ENCODE measurements around the gene FAM234A.
A peak's percentile ranks its signal among the peaks of the same experiment; 100 is the strongest.
"Not testable (repeated sequence)": the region's sequence is repeated elsewhere in the genome, so short reads cannot be mapped to it uniquely, and the experiment has no call there.

Gene FAM234A, protein sequence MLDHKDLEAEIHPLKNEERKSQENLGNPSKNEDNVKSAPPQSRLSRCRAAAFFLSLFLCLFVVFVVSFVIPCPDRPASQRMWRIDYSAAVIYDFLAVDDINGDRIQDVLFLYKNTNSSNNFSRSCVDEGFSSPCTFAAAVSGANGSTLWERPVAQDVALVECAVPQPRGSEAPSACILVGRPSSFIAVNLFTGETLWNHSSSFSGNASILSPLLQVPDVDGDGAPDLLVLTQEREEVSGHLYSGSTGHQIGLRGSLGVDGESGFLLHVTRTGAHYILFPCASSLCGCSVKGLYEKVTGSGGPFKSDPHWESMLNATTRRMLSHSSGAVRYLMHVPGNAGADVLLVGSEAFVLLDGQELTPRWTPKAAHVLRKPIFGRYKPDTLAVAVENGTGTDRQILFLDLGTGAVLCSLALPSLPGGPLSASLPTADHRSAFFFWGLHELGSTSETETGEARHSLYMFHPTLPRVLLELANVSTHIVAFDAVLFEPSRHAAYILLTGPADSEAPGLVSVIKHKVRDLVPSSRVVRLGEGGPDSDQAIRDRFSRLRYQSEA

DNA sequence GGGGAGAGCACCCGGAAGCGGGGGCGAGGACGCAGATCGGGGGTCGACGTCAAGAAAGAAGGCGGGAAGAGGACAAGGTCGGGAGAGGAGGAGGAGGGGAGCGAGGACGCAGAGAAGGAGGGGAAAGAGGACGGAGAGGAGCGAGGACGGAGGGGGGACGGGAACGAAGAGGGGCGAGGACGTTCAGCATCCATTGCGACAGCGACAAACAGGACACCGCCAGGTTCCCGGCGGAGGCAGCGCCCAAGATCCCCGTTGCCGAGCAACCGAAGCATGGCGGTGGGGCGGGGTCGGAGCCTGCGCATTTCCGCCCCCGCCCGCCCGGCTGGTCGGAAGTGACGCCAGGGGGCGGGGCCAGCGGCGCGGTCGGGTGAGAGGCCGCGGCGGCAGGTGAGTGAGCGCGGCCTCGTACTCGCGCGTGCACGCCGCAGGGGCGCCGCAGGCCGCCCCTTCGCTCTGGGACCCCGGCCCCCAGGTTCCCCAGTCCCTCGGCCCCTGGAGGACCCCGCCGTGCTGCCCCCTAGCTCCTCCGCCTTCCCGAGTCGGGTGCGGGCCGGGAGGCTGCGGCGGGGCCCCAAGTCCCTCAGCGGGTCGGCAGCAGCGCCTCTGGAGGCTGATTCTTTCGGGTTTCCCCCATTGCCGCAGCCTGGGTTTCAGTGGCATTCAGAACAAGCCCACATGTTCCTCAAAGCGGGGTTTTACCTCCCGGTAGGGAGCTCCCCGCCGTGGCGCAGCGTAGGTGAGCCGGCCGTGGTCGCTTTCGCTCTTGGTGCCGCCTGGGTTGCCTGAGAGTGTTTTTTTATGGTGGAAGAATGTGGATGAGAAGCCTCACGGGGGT lies at the start of gene FAM234A:
Gene FAM234A (plus strand): TSS at position 354 of the 838 bp plus-strand sequence. CDS start 19,593 bp downstream, outside the sequence.
- peak; percentile 93 for DNase-seq (ENCODE audit: low spot score)

DNA sequence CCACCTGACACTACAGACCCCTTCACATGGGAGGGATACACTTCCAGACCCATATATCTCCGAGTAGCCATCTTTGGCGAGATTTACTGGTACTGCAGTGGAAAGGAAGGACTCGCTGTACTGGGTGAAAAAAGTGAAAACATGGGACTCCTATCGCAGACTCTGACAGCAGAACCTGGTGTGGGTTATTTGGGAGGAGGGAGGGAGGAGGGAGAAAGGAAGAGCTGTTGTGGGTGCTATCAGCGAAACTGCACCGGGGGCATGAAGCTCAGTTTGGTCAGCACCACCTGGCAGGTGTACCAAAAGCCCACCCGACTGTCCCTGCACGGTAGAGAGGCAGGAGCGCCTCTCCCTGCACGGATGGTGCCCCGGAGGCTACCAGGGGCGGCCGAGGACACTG lies 49.4 kb upstream of the FAM234A start:
- no peak for DNase-seq (ENCODE audit: low spot score)

DNA sequence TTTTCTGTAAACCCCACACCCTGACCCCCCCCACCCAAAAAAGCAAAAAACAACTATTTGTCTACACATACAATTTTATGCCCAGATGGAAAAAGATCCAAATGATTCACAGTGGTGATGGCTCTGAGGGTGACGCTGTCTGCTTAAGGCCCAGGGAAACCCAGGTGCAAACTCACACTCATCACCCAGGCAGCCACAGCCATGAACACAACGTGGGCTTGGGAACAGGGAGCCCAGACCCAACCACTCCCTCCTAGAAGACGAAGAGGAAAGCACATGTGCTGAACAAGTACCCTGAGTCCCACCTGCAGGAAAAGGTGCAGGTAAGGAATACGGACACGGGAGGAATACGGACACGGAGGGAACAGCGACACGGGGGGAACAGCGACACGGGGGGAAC lies 48.9 kb upstream of the FAM234A start:
- DNase-seq (ENCODE audit: low spot score), result no peak

DNA sequence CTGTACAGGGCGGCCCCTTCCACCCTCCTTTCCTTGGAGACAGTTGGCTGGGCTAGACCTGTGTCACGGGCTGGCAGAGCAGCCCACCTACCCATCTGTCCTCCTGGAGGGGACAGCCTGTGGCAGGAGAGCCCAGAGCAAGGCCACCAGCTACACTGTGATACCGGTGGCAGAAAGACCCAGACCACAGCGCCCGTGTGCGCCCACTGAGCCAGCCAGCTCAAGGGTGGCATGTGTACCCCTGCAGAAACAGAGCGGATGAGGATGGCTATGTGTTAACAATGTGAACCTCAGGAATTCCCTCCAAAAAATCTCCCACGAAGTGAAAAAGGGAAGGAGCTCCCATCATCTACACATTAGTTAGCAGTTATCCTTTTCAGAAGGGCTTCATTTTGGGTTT lies 47.3 kb upstream of the FAM234A start:
- DNase-seq (ENCODE audit: low spot score), result no peak

DNA sequence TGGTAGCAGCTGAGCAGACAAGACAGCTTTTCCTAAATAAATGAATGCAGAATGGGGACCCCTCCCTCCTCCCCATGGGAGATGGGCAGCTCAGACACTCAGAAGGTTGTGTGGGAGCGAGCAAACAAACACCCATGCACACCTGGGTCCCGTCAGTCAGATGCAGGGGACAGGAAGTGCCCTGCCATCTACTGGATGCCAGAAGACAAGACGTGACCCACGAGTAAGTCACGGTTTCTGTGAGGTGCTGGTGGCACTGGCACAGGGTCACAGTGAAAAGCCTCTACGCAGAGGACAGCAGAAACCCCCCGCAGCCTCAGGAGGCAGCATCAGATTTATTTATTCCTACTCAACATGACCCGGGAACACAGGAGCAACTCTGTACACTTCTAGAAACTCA lies 45.9 kb upstream of the FAM234A start:
- DNase-seq (ENCODE audit: low spot score), result no peak

DNA sequence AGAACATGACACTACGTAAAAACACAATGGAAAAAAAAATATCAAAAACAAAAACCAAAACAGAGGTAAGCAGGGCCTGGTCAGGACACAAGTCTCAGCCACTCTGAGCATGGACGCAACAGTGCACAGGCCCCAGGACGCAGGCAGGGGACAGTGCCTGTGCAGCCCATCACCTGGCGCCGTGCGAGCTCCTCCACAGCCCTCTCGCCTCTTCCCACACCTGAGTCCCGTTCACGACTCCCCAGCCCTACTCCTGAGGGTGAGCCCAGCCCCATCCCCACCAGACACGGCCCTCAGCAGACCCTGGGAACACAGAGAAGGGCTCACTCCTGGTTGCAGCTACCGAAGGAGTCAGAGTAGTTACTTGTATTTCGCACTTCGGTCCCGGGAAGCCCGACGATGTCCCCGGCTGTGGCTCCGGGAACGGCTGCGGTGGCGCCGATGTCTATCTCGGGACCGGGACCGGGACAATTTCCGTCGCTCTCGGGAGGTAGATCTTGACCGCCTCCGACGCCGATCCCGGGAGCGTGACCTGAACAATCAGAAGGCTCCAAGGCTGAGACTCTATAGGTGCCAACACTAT lies 44.9 kb upstream of the FAM234A start:
- DNase-seq (ENCODE audit: low spot score), result no peak

DNA sequence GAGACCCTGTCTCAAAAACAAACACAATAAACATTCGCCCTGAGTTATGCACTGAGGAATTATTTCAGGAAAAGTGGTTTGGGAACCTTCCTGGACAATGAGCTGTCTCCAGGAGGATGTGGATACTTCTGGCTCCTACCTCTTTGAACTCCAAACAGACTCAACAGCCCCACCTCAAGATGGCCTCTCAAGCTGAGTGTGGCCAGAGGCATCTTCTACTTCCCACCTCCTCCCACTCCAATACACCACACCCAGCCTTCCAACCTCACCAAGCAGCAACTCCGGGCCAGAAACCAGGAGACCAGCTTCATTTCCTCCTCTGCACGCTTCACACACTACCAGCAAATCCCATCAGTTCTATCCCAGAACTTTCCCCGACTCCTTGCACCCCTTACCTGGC lies 42.8 kb upstream of the FAM234A start:
- no peak for DNase-seq (ENCODE audit: low spot score)

DNA sequence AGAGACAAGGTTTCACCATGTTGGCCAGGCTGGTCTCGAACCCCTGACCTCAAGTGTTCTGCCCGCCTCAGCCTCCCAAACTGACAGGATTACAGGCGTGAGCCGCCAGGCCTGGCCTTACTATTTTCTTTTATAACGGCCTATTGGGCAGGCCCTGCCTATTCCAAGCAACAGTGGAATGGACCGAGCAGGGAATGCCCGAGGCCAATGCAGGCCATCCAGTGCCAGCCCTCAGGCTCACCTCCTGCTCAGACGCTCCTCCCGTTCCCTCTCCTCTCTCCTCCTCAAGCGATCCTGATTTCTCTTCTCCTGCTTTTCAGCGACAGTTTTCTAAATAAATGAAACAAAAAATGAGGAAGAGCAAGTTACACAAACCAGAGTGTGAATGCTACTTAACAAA lies 41.9 kb upstream of the FAM234A start:
- no peak for DNase-seq (ENCODE audit: low spot score)

DNA sequence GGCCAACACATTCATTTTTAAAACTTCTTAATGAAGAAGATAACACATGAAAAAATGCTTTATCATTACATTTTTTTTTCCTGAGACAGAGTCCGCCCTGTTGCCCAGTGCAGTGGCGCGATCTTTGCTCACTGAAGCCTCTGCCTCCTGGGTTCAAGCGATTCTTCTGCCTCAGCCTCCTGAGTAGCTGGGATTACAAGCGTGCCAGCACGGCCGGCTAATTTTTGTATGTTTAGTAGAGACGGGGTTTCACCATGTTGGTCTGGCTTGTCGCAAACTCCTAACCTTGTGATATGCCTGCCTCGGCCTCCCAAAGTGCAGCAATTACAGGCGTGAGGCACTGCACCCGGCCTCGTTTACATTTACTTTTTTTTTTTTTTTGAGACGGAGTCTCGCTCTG lies 41.2 kb upstream of the FAM234A start:
- DNase-seq (ENCODE audit: low spot score), result no peak

DNA sequence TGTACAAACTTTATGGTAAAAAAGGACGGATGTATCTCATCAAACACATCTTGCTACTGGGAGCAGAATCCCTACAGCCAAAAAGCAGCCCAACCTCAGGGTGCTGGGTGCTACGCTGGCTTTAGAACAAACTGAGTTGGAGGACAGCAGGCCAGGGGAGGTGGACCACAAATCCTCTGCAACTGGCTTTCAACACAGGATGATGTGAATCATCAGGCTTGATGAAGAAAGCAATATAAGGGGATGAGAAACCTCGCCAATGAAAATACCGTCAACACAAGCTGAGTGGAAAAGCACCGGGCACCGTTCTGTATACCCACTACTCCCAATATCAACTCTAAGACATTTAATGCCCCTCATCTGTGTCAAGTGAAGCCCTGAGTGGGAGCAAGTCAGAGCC lies 40.1 kb upstream of the FAM234A start:
- no peak for DNase-seq (ENCODE audit: low spot score)

DNA sequence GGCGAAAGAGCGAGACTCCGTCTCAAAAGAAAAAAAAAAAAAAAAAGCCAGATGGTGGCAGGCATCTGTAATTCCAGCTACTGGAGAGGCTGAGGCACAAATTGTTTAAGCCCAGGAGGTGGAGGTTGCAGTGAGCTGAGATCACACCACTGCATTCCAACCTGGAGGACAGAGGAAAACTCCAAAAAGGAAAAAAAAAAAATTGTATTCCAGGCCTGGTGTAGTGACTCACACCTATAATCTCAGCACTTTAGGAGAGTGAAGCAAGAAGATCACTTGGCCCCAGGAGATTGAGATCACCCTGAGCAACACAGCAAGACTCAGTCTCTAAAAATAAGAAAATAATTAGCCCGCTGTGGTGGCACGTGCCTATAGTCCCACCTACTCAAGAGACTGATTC lies 34.2 kb upstream of the FAM234A start:
- DNase-seq (ENCODE audit: low spot score), result no peak

DNA sequence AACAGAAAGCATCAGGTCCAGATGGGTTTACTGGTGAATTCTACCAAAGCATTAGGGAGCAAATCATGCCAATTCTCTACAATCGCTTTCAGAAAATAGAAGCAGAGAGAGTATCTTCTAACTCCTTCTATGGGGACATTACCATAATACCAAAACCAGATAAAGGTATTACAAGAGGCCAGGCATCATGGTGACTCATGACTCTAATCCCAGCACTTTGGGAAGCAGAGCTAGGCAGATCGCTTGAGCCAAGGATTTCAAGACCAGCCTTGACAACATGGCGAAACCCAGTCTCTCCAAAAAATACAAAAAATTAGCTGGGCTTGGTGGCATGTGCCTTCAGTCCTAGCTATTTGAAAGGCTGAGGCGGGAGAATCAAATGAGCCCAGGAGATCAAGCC lies 31.4 kb upstream of the FAM234A start:
- no peak for DNase-seq (ENCODE audit: low spot score)

DNA sequence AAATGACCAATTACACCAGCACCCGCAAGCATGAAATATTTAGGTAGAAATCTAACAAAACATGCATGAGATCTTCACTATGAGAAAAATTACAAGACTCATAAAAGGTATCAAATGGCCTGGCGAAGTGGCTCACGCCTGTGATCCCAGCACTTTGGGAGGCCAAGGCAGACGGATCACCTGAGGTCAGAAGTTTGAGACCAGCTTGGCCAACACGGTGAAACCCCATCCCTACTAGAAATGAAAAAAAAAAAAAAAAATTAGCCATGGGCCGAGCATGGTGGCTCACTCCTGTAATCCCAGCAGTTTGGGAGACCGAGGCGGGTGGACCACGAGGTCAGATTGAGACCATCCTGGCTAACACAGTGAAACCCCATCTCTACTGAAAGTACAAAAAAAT lies 30.6 kb upstream of the FAM234A start:
- DNase-seq (ENCODE audit: low spot score), result not testable (repeated sequence)

DNA sequence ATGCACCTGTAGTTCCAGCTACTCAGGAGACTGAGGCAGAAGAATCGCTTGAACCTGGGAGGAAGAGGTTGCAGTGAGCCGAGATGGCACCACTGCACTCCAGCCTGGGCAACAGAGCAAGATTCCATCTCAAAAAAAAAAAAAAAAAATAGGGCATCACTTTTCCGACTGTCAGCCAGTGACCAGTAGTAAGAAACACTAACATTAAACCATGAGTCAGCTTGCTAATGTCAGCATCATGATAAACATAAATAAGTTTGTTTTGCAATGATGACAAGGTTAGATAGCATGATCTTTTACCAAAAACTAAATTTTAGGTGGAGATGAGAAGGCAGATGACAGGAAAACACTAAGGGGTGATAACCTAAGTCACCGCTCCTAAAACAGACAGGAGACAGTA lies 25.3 kb upstream of the FAM234A start:
- not testable (repeated sequence) for DNase-seq (ENCODE audit: low spot score)

DNA sequence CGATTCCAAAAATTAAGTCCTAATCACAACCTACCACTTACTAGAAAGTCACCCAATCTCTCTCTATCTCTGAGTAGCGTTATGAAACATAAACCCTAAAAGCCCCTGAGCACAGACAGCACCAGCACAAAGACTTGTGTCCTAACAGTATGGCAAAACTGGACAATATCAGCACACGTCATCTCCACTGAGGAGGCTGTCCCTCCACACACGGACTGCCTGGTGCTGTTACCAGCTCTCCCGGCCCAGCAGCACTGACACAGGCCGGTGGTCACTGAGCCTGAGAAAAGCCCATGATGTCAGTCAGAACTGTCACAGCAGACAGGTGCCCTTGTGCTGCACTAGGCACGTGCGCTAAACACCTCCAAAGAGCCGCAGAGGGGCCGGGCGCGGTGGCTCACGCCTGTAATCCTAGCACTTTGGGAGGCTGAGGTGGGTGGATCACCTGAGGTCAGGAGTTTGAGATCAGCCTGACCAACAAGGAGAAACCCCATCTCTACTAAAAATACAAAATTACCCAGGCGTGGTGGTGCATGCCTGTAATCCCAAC lies 22.9 kb upstream of the FAM234A start:
- not testable (repeated sequence) for DNase-seq (ENCODE audit: low spot score)

DNA sequence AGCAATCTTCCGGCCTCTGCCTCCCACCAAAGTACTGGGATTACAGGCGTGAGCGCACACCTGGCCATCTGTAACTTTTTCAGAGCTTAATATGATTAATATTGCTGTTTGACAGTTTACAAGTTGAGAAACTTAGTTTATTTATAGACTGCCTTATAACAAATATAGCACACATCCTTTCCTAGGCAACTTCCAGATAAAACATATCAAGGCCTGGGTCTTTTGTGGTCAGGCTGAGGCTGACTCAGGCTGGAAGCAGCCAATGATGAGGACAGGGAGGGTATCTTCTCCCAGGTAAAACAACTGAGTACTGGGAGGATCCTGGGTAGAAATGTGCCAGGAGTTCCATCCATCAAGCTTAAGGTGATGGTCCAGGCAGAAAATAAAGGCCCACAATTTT lies 21.6 kb upstream of the FAM234A start:
- DNase-seq (ENCODE audit: low spot score), result no peak

DNA sequence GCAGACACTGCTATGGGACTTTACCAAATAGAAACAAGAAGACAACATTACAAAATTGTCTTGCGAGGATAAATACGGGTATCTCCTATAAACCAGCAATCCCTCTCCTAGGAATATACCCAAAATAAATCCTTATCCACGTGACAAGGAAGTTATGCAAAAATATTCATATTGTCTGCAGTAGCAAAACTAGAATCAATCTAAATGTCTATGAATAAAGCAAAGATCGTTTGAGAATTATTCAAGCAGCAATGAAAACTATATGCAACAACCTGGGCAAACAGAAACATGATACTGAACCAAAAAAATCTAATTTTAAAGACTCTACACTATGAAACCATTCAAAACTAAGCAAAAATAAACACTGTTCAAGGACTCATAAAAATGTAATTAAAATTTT lies 14.6 kb upstream of the FAM234A start:
- no peak for DNase-seq (ENCODE audit: low spot score)

DNA sequence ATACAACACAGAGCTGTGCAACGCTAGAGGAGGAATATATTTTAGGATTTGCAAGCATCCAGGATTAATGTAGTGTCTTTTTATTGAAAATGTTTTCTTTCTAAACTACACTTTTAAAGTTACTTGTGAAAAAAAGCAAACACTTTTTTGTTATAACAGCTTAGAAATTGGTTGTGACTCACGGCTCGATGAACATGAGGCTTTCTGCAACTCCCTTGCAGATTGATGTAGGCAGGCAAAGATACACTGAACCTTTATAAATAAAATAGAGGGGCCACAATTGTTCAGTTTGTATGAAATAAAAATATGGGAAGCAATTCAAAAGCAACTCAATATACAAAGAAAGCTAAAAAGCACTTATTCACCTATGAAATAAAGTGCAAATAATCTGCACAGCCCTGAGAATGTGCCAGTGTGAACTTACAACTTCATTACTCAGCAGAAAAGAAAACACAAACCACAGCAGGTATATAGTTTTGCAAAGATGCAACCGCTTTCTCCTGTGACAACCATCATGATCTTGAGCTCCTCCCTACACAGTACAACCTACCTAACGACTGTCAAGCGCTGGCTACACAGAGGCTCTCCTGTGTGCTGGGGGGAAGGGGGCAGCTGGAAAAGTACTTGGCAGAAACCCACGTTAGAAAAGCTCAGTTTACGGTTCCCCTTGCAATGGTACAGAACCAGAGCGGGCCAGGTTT lies 6.3 kb upstream of the FAM234A start:
- DNase-seq (ENCODE audit: low spot score), result peak; percentile 5

DNA sequence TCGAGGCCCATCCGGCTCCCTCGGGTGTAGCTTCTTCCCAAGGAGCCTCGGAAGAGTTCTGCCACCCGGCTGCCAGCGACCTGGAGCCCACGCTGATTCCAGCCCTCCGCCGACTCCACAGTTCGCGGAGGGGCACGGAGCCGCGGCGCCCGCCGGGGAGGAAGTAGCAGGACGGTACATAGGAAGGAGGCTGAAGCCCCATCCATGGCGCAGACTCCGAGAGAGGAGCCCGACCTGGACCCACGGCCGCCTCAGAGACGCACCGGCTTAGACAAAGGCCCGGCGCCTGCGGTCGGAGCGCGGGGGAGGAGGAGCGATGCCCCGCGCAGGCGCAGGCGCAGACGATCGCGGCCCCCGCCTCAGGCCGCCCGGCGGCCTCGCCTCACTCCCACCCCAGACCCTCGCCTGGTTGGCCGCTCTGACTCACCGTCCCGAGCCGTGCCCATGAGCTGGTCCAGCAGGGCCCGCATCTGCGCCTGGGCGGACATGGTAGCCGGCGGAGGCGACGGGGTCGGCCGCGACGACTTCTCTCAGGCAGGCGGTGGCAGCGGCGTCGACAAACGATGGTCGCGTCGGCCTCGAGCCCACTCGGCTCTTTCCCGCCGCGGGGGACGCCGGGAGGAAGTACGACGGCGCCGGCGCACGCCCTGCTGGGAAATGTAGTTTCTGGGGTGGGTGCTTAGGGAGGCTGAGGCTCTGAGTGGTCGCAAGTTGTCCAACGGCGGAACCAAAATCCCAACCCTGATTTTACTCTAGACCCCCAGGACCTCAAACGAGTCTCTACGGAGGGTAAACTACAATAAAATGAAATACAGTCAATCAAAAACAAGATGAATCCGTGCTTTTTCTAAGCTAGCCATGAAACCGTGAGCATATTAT lies 5.5 kb upstream of the FAM234A start, which contains the start of gene LUC7L:
Gene LUC7L (minus strand): TSS at position 598 of the 879 bp plus-strand sequence. CDS start 110 bp downstream, at position 488.
- peak; percentile 84 for DNase-seq (ENCODE audit: low spot score)

DNA sequence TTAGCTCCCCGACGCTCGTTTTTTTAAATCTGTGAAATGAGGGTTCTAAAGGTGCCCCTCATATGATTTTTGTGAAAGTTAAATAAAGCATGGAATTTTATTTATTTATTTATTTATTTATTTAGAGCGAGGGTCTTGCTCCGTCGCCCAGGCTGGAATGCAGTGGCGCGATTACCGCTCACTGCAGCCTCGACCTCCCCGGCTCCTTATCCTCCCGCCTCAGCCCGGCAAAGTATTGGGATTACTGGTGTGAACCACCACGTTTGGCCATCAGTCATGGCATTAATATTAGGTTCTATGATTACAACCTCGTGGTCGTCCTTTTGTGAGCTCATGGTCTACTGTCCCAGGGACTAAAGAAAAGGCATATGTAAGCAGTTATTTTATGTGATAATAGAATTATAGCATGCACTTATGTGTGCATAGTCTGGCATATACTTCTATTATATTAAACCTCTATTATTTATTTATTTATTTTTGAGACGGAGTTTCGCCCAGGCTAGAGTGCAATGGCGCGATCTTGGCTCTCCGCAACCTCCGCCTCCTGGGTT lies 4.8 kb upstream of the FAM234A start:
- DNase-seq (ENCODE audit: low spot score), result no peak
